Stimulated activated naive CD4-positive, alpha-beta T cell (primary cell): ENCODE data around the gene ADPRM.
A peak's percentile ranks its signal among the peaks of the same experiment; 100 is the strongest.
"Not testable (repeated sequence)": the region's sequence is repeated elsewhere in the genome, so short reads cannot be mapped to it uniquely, and the experiment has no call there.

Experiments used
- DNase-seq, 6 experiments: peaks; one replicate each; lab custom pipeline; 2025; lab: John Stamatoyannopoulos, UW

Gene ADPRM, protein sequence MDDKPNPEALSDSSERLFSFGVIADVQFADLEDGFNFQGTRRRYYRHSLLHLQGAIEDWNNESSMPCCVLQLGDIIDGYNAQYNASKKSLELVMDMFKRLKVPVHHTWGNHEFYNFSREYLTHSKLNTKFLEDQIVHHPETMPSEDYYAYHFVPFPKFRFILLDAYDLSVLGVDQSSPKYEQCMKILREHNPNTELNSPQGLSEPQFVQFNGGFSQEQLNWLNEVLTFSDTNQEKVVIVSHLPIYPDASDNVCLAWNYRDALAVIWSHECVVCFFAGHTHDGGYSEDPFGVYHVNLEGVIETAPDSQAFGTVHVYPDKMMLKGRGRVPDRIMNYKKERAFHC

GRCh38 chr17:10697092-10698081 is at the start of gene ADPRM, which contains the start of gene SCO1:
Gene ADPRM (plus strand): TSS chr17:10697594. CDS start chr17:10704927, 7,333 bp downstream.
Gene SCO1 (minus strand): TSS chr17:10697533. CDS start chr17:10697507, 26 bp downstream.
- DNase-seq = peak; percentile 70 to 86 (median 81)

DNA sequence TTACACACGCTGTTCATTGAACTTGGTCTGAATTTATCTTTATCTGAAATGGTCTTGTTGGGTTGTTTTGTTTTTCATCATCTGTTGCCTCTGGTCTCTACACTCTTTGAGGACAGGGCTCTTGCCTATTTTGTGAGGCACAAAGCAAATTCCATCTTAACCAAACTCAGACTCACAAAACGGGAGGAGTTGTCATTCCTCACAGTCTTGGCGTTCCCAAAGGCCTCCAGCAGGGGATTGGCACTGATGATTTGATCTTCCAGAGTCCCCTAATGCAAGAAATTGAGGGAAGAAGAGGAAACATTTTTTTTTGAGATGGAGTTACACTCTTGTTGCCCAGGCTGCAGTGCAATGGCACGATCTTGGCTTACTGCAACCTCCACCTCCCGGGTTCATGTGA is 49.0 kb upstream of the ADPRM start:
- no peak for DNase-seq

- DNase-seq = no peak
These were observed 48.4 kb upstream of the ADPRM start for GRCh38 chr17:10648956-10649355.

DNA sequence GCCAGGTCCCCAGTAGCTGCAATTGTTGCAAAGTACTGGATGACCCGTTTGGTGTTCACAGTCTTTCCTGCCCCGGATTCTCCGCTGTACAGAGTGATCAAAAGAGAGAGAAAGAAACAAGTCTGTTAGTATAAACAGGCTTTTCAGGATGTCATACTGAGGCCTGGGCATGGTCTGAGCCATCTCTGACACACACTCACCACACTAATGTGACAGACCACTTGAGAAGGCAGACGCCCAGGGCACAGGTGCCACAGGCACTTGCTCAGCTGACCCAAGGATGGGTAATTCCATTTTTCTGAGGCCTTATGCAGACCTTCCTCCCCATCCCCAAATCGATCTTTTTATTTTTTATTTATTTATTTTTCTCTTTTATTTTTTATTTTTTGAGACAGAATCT is 47.8 kb upstream of the ADPRM start:
- no peak for DNase-seq

DNA sequence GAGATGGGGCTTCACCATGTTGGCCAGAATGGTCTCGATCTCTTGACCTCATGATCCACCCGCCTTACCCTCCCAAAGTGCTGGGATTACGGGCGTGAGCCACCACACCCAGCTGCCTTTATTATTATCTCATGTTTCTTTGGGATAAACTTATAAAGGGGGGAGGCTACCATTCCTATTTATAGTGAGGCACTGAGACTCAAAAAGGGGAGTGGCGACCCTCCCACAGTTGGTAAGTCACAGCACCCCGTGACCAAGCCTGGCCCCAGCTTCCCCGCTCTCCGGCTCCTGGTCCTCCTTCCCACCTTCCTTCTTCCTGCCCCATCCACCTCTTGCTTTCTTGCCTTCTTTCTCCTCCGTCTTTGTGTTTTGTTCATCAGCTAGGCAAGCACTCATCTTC is 45.5 kb upstream of the ADPRM start:
- DNase-seq = no peak

GRCh38 chr17:10652984-10653659 is 44.3 kb upstream of the ADPRM start:
- peak in 2 of 6 experiments; percentile 8 to 16 for DNase-seq

GRCh38 chr17:10653987-10654386 is 43.4 kb upstream of the ADPRM start:
- no peak for DNase-seq

- no peak for DNase-seq
These were observed 40.2 kb upstream of the ADPRM start, which contains the start of gene MYH3 for GRCh38 chr17:10657148-10657547. Gene MYH3 (minus strand): TSS chr17:10657309. CDS start chr17:10655064, 2,245 bp downstream.

DNA sequence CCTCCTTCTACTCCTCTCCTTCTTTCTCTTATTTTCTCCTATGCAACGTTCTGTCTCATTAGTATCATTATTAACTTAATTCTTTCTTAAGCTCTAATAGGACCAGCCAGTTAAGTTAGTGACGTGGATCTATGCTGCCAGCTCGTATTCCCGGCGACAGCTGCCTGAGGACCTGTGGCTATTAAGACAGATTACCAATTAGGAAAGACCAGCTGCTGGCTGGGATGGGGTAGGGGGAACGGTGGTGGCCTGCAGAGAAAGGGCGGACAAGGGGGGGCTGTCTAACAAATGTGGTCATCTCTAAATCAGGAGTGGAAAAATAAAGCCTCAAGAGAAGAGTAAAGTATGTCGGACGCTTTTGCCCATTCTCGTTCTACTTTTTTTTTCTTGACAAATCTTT is 39.5 kb upstream of the ADPRM start:
- DNase-seq = no peak

DNA sequence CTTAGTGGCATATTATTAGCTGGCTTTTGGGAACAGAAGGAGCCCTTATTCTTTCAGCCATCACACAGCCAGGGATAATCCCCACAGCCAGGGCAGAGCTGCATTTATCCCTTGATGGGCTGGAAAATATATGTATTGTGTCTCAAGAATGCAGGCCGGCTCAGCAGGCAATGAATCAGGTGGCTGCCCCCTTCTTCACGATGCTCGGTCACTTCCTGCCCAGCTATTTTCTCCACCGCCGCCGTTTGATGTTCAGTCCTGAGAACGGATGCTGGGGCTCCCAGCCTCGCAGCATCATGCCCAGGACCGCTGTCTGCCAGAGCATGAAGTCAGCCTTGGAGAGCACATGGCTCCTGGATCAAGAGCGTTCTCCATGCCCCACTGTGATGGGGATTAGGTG is 36.0 kb upstream of the ADPRM start:
- no peak for DNase-seq

DNA sequence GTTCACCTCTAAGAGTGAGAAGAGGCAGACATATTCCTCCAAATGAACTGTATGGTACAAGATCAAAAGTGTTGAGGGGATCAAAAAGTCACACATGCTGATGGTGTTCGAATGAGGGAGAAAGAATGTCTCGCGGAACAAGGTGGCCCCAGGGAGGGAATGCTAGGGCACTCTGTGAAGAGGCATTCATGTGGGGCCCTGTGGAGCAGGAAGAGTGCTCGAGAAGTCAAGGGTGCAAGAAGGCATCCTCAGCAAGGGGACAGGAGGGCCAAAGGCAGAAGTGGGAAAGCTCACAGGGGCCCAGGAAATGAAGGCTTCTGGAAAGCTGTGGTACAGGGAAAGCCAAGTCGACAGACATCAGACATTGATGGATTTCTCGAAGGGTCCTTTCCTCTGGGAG is 34.2 kb upstream of the ADPRM start:
- no peak for DNase-seq

- no peak for DNase-seq
These were observed 32.8 kb upstream of the ADPRM start for GRCh38 chr17:10664571-10664970.

DNA sequence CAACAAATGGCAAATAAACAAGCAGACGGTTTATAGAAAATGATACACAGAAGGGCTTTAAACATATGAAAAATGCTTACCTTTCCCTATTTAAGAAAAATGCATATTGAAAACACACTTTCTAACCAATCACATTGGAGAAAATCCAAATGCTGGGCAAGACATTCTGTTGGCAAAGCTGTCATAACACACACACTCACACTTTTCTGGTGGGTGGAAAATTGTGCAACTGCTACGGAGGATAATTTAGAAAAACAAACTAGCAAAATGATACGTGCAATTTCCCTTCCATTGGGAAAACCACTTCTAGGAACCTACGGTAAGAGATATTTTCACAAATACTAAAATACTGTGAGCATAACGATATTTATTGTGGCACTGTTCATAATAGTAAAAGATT is 30.5 kb upstream of the ADPRM start:
- DNase-seq = no peak

DNA sequence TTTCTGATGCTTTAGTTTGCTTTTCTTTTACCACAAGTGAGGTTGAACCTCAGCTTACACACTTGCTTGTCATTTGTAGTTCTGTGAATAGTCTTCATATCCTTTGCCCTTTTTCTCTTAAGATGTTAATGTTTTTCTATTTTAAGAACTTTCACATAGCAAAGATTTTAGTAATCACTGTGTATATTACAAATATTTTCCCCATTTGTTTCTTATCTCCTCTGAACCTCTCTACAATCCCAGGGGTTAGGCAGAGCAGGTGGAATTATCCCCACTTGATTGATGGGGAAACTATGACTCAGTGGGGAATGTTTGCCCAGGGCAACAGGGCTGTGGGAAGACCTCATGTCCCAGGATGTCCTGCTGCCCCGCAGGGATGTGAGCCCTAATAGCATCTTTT is 28.6 kb upstream of the ADPRM start:
- no peak for DNase-seq

GRCh38 chr17:10673312-10673711 is 24.1 kb upstream of the ADPRM start:
- no peak for DNase-seq

DNA sequence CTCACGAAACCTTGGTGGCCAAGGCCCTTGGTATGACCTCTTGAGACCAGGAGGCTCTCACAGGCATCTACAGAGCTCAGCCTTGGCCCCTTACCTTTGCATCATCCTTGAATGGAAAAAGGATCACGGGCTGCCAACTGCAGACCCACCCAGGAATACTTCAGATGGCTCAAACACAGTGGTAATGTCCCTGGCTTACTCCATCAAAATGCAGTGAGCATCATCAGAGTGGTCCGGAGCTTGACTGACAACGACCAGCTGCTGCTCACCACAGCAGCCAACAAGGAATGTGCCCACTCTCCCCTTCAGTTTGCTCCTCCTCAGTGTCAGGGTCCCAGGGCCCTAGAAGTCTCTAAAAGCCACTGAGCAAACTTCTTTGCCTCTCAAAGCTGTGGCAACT is 22.7 kb upstream of the ADPRM start:
- DNase-seq = no peak

GRCh38 chr17:10681866-10682446 is 15.4 kb upstream of the ADPRM start:
- DNase-seq = no peak

DNA sequence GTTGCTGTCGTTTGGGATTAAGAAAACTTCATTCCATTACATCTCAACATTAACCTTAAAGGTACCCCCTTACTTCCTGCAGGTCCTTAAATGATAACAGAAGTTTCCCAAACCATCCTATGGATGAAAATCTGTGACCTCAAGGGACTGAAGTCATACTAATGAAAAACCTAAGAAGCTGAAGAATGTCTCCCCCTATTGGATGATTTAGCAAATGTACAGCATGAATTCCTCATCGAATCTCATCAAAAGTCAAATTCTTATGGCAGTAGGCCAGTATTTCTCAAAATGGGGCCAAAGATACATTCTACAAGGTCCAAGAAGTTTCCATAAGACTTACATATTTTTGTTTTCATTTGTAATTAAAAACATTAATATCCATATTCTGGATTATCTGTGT is 13.5 kb upstream of the ADPRM start:
- DNase-seq = peak in 2 of 6 experiments; percentile 1 to 14

DNA sequence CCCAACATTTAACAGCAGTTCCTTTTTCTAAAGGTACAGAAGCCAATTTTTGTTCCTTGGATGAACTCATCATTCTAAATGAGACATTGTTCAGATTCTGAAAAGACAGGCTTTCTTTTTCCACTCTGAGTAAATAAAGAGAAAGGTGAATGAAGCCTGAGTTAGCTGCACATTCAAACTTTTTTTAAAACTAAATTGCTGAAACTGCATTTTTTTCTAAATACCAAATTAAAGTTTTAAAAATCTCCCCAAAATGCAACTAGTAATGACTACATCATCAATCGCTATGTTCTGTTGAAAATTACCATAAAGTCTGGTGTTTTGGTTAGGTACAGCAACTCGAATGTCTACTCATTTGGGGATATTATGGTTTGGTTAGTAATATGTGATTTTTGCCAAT is 9.9 kb upstream of the ADPRM start:
- no peak for DNase-seq

- DNase-seq = not testable (repeated sequence)
These were observed 1.5 kb upstream of the ADPRM start for GRCh38 chr17:10695875-10696407.

DNA sequence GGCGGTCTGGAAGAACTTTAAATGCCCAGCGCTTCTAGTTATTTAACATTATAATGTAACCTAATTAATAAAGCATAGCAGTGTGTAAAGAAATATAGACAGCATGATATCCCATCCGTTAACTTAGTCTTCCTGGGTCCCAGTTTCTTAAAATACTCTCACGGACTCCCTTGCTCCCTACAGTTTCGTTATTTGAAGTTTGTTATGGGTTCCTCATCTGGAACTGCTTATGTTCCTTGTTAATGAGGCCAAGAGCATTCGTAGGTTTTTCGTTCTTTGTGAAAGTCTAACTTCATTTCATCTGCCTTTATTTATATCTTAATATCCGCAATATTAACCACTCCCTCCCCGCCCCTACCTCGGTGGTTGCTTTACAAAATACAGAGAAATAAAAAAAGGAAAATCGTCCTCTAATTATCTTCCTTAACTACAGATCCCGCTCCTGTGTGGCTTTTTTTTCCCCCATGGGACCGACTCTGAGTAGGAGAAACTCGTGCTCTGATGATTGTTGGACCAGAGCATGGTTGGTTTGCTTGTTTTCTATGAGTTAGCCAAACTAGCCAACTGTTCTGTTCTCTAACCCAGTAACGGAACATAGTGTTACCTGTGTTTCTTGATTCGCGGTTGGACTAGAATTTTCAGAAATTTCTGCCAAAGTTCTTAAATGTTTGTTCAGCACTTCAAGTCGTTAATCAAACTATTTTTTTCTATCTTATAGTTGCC is 863 bp downstream of the ADPRM start:
- DNase-seq = peak in 2 of 6 experiments; percentile 8 to 29
